HG03103 (cell line): ENCODE measurements around the gene PLXNA2.

Experiments used
- ATAC-seq: cut with Tn5 transposase; IDR thresholded peaks from one replicate; pipeline ENCODE4 v1.9.1; 2021; ENCODE audit warnings: low read depth; ENCODE audit not compliant: unreplicated experiment

The PLXNA2 gene

GRCh38 chr1:208207388-208208131 lies 36.6 kb downstream of the PLXNA2 start:
- no peak for ATAC-seq

- ATAC-seq: no peak
Measured at GRCh38 chr1:208206092-208206698, 38.0 kb downstream of the PLXNA2 start.

GRCh38 chr1:208205216-208206013 lies 38.8 kb downstream of the PLXNA2 start:
- no peak for ATAC-seq

DNA sequence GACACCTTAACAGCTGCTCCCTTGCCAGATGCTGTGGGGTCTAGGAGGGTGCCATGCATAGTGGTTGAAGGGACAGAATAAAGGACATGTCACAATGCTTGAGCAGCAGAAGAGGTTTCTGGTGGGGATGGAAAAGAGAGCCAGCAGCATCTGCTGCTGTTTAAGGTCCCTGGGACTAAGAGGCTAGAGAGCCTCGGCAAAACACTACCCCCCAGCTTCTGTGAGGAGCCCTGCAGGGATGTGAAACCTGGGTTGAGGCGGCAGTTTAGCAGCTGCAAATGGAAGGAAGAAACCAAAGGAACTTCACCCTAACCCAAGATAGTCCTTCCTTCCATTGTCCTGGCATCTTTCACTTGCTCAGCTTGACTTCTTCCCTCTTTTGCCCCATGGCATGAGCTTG lies 39.4 kb downstream of the PLXNA2 start:
- ATAC-seq: no peak

GRCh38 chr1:208203848-208204609 lies 40.2 kb downstream of the PLXNA2 start:
- ATAC-seq: no peak

- no peak for ATAC-seq
Measured at GRCh38 chr1:208203127-208203847, 40.9 kb downstream of the PLXNA2 start.

- ATAC-seq: no peak
Measured at GRCh38 chr1:208202333-208202995, 41.7 kb downstream of the PLXNA2 start.

- ATAC-seq: no peak
Measured at GRCh38 chr1:208201229-208201628, 43.0 kb downstream of the PLXNA2 start.

- ATAC-seq: no peak
Measured at GRCh38 chr1:208200116-208200515, 44.1 kb downstream of the PLXNA2 start.

DNA sequence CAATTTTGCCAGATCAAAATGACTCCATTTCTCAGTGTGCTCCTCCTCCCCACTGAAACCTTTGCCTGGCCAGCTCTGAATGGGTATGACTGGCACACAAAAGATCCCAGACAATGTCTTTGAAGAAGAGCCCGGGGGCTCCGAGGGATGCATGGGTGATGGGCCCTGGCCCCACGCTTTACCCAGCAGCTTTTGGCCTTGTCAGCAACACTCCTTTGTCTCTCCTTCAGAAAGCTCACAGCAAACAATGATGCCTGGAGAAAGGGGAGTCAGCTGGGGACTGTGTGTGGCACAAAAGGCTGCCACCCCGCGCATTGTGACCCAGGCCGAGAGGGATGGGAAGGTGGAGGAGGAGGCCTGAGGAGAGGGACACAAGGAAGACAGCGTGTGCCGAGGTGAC lies 45.9 kb downstream of the PLXNA2 start:
- ATAC-seq: no peak

DNA sequence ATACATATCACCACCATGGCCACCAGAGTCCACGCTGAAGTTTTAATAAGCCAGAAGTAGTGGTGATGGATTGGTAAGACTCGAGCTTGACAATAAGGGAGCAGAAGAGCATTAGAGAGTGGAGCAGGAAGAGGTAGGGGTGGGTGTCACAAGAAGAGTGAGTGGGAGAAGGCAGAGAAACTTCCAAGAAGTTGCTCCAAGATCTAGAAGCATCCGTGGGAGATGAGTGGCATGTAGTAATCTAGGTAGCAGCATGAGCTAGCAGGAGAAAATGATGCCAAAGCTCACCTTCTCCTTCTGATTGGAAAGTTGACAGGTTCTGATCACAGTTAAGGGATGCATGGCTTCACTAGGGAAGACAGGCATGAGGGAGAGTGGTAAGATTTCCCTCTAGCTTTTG lies 49.2 kb downstream of the PLXNA2 start:
- ATAC-seq: no peak

DNA sequence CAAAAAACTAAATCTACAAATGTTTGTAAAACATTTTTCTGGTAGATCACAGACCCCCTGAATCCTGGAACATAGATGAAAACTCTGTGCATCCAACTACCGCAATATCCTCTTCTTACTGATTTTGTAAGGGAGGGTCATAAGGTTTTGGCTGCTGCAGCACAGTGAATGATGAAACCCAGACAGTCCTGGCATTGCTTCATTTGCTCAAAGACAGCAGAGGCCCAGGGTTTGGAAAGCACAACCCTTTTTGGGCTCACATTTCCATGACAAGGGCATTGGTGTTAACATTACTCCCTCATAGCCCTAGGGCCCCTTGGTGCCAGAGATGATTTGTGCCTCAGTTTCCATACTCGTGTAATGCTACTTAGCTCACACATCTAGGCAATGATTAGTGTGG lies 51.2 kb downstream of the PLXNA2 start:
- ATAC-seq: no peak

DNA sequence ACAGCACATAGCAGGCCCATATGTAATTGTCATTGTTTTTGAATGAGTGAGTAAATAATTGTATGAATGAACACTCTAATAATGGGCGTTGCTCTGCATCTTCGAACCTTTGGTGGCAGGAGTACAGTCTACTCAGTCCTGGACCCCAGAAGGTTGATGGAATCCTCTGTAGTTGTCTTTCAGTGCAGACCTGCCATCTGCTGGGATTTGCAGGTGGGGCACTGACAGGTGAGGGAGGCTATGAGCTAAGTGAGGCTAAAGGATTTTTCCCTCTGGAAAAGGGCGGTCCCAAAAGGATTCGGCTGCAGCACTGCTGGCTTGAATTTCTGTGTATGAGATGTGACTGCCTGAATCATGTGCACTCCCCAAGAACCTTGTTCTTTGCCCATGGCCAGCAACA lies 53.4 kb downstream of the PLXNA2 start:
- ATAC-seq: no peak

- ATAC-seq: no peak
Measured at GRCh38 chr1:208189716-208190115, 54.5 kb downstream of the PLXNA2 start.

GRCh38 chr1:208189183-208189582 lies 55.0 kb downstream of the PLXNA2 start:
- ATAC-seq: peak; percentile 74

DNA sequence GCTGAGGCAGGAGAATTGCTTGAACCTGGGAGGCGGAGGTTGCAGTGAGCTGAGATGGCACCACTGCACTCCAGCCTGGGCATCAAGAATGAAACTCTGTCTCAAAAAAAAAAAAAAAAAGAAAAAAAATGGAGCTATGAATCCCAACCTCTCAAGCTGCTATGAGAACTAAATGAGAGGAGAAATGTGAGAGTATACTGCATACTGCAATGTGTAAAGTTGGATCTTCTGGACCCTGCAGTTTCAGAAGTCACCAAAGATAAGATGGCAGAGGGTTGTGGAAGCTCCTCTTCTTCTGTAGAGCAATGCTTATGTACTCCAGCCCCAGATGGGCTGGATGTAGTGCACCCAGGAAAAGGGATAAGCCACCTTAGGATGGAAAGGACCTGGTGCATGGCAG lies 55.6 kb downstream of the PLXNA2 start:
- ATAC-seq: no peak

DNA sequence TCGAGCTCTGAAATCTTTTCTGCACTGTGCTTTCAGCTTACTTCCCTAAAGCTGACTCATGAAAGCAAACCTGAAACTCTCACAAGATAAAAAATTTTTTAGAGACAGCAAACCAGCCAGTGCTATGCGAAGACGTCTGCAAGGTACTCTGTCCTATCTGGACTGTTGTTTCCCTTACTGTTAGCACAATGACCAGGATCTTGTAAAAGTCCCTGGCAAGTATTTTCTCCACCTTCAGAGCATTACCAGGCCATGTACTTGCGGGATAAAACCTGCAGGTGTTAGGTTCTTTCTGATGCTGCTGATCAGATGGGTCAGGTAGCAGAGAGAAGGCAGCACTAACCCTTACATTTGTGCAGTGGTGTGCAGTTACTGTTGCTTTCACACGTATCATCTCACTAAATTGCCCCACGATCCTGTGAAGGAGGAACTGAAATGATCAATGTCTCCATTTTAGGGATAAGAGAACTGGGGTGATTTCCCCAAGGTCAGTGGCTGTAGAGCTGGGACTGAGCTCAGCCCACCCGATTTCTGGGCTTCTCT lies 56.6 kb downstream of the PLXNA2 start:
- peak; percentile 61 for ATAC-seq

DNA sequence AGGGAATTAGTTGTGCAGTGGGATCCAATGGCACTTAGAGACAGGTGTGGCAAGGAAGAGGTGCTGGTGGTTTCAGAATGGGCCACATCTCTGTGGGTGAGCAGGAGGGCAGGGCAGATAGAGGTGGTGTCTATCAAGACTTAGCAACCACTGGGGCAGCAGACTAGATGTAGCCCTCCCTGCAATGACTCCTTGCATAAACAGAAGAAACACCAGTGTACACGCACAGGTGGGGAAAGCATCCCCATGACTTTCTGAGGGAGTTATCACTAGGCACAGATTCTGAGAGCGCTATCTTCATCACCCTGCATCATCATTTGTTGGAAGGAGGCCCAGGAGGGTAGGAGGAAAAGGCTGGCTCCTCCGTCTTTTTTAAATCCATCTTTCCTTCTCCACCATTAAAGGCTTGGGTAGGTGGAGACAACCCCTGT lies 58.4 kb downstream of the PLXNA2 start:
- no peak for ATAC-seq

DNA sequence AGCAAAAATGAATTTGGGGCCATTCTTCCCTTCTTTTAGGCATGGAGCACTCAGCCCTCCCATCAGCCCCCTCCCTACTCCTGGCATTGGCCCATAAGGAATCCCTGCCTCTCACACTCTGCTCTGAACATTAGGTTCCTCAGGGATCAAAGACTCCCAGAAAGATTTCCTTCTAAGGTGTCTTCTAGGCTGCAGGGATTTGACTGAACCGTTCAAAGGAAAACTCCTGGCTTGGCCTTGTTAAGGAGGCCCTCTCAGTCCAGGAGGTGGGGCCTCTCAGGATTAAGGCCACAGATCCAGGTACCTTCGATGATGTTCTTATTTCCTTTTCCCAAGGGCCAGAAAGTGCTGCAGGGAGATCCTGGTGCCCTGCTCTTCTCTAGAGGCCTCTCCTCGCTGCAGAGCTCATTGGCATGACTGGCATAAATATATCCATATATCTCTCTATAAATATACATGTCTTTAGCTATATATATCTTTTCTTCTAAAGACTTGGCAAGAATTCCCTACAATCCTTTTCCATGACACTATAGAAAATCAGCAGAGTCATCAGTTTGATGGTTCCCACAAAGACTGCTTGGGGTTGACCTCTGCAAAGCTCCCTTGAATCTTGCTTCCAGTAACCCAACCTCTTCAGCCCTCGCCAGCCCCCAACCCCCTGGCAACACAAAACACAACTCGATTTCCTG lies 59.1 kb downstream of the PLXNA2 start:
- no peak for ATAC-seq
